Gastroesophageal sphincter (tissue), 3 donors: ENCODE results near the gene COL2A1.

Source experiments
- CTCF ChIP-seq, 4 experiments: fragments of 200-600 bp in 2 of 4; fragments of 450-650 bp in 2 of 4; sonication (generic) in 1 of 4; IDR thresholded peaks; one replicate each; pipeline ENCODE4 v1.5.1; 2017 to 2019; ENCODE audit warnings: antibody characterized with exemption in 4 of 4, mild to moderate bottlenecking in 2 of 4, moderate library complexity in 2 of 4
- POLR2A ChIP-seq, 2 donors: fragments of 450-650 bp; IDR thresholded peaks; one replicate each; pipeline ENCODE4 v1.6.1; 2017; ENCODE audit warnings: antibody characterized with exemption in 2 of 2, mild to moderate bottlenecking in 2 of 2, moderate library complexity in 1 of 2
- POLR2AphosphoS5 ChIP-seq: sonication (generic); formaldehyde crosslinking; IDR thresholded peaks from one replicate; pipeline ENCODE4 v1.6.1; 2017; ENCODE audit warnings: antibody characterized with exemption

GRCh38 chr12:47987411-47988072 lies 16.7 kb downstream of the COL2A1 start:
- TF ChIP-seq CTCF (IDR thresholded peaks at IDR 0.05) (no peak), POLR2AphosphoS5 (no peak), POLR2A (IDR thresholded peaks at IDR 0.05) (no peak)
